Neutrophil (primary cell): ENCODE measurements around the gene LRG1.

Experiments used
- H3K27ac ChIP-seq: fragments of 200-600 bp; sonication (generic); 2 replicates; pipeline ENCODE4 v1.5.1; 2016; ENCODE audit warnings: mild to moderate bottlenecking, moderate library complexity
- H3K27me3 ChIP-seq: fragments of 200-600 bp; sonication (generic); 2 replicates; pipeline ENCODE4 v1.6.0; 2016; ENCODE audit warnings: mild to moderate bottlenecking
- H3K36me3 ChIP-seq: fragments of 200-600 bp; sonication (generic); 2 replicates; pipeline ENCODE4 v1.5.1; 2017
- H3K4me1 ChIP-seq, 2 experiments: fragments of 200-600 bp in 1 of 2; sonication (generic) in 1 of 2; 1 replicate in 1 of 2; 2 replicates in 1 of 2; pipeline versions ENCODE4 v1.5.1 to v1.6.1; 2013 to 2016; ENCODE audit warnings: low read depth in 1 of 2, low read length in 1 of 2, mild to moderate bottlenecking in 1 of 2, moderate library complexity in 1 of 2; ENCODE audit not compliant: control insufficient read depth in 1 of 2, insufficient read depth in 1 of 2
- H3K4me3 ChIP-seq, 2 experiments: fragments of 200-600 bp in 1 of 2; sonication (generic) in 1 of 2; 1 replicate in 1 of 2; 2 replicates in 1 of 2; pipeline ENCODE4 v1.5.1; 2013 to 2016; ENCODE audit warnings: low read depth in 1 of 2, low read length in 1 of 2, mild to moderate bottlenecking in 1 of 2, moderate library complexity in 1 of 2
- H3K9me3 ChIP-seq: fragments of 200-600 bp; sonication (generic); 2 replicates; pipeline ENCODE4 v1.5.1; 2016
- CTCF ChIP-seq: fragments of 200-600 bp; sonication (generic); IDR thresholded peaks from 2 replicates; pipeline ENCODE4 v1.5.1; 2016; ENCODE audit warnings: antibody characterized with exemption

Gene LRG1

GRCh38 chr19:4555657-4556561 is 16.1 kb upstream of the LRG1 start:
- TF ChIP-seq CTCF, result no peak
- Histone ChIP-seq H3K27me3 (no peaks in the 10 kb centered on the region), H3K4me3 (no peak overlapping the region), H3K27ac (no peak overlapping the region), H3K36me3 (no peaks in the 10 kb centered on the region), H3K9me3 (no peaks in the 10 kb centered on the region), H3K4me1 (peaks cover 34 to 37% of the 10 kb centered on the region in 2 experiments)

- H3K27me3 ChIP-seq, result no peaks in the 10 kb centered on the region
- no peaks in the 10 kb centered on the region for H3K9me3 ChIP-seq
- peaks cover 22 to 25% of the 10 kb centered on the region in 2 experiments for H3K4me1 ChIP-seq
- H3K4me3 ChIP-seq, result no peak overlapping the region
- TF ChIP-seq CTCF, result no peak
- H3K36me3 ChIP-seq, result no peaks in the 10 kb centered on the region
- H3K27ac ChIP-seq, result no peak overlapping the region
Measured at GRCh38 chr19:4554717-4555116, 14.9 kb upstream of the LRG1 start.

- Histone ChIP-seq H3K4me1 (peaks cover 14 to 20% of the 10 kb centered on the region in 2 experiments), H3K9me3 (no peaks in the 10 kb centered on the region), H3K27ac (no peak overlapping the region), H3K27me3 (no peaks in the 10 kb centered on the region), H3K36me3 (no peaks in the 10 kb centered on the region), H3K4me3 (no peak overlapping the region)
- no peak for TF ChIP-seq CTCF
Measured at GRCh38 chr19:4553775-4554174, 13.9 kb upstream of the LRG1 start.

GRCh38 chr19:4553092-4553695 is 13.4 kb upstream of the LRG1 start:
- Histone ChIP-seq H3K4me3 (no peak overlapping the region), H3K36me3 (no peaks in the 10 kb centered on the region), H3K27me3 (no peaks in the 10 kb centered on the region), H3K4me1 (peaks cover 14 to 20% of the 10 kb centered on the region in 2 experiments), H3K27ac (no peak overlapping the region), H3K9me3 (no peaks in the 10 kb centered on the region)
- no peak for TF ChIP-seq CTCF

GRCh38 chr19:4552525-4552819 is 12.6 kb upstream of the LRG1 start:
- Histone ChIP-seq H3K4me1 (peaks cover 14 to 22% of the 10 kb centered on the region in 2 experiments), H3K4me3 (no peak overlapping the region), H3K27me3 (no peaks in the 10 kb centered on the region), H3K36me3 (no peaks in the 10 kb centered on the region), H3K27ac (no peak overlapping the region), H3K9me3 (no peaks in the 10 kb centered on the region)
- no peak for TF ChIP-seq CTCF
